OCI-LY3 (cell line): ENCODE measurements around the gene ZFP69B.

Experiments used
- H2AFZ ChIP-seq: fragments of 200-600, 300-600 bp; shearing (Covaris generic); 2 replicates; pipeline ENCODE4 v1.6.0; 2014; ENCODE audit warnings: antibody characterized with exemption, low read depth, low read length
- H3K27ac ChIP-seq: fragments of 200-600, 300-600 bp; sonication (generic); 2 replicates; pipeline ENCODE4 v1.5.1; 2014; ENCODE audit warnings: mild to moderate bottlenecking, low read length, moderate library complexity, mixed read lengths
- H3K27me3 ChIP-seq: fragments of 200-600, 300-600 bp; sonication (generic); 2 replicates; pipeline ENCODE4 v1.6.1; 2014; ENCODE audit warnings: low read depth, low read length, mixed read lengths
- H3K36me3 ChIP-seq: fragments of 200-600, 300-600 bp; sonication (generic); replicated peaks from 2 replicates; pipeline ENCODE3; 2014; ENCODE audit warnings: low read depth, low read length, mixed read lengths
- H3K4me1 ChIP-seq: fragments of 300-600, 200-600 bp; sonication (generic); 2 replicates; pipeline ENCODE4 v1.6.1; 2014; ENCODE audit warnings: low read length, mixed read lengths
- H3K4me2 ChIP-seq: fragments of 200-600, 300-600 bp; sonication (generic); 2 replicates; pipeline ENCODE4 v1.6.1; 2014; ENCODE audit warnings: low read length, mixed read lengths
- H3K4me3 ChIP-seq: fragments of 300-600, 200-600 bp; sonication (generic); 2 replicates; pipeline ENCODE4 v1.5.1; 2014; ENCODE audit warnings: antibody characterized with exemption, mild to moderate bottlenecking, low read length, moderate library complexity
- H3K79me2 ChIP-seq: fragments of 300-600, 200-600 bp; shearing (Covaris generic); 2 replicates; pipeline ENCODE4 v1.6.1; 2014; ENCODE audit warnings: mild to moderate bottlenecking, low read length, mixed read lengths
- H3K9ac ChIP-seq: fragments of 300-600, 200-600 bp; shearing (Covaris generic); 2 replicates; pipeline ENCODE4 v1.6.0; 2014; ENCODE audit warnings: mild to moderate bottlenecking, low read length, moderate library complexity
- H3K9me3 ChIP-seq: fragments of 200-600, 300-600 bp; shearing (Covaris generic); 2 replicates; pipeline ENCODE4 v1.6.1; 2014; ENCODE audit warnings: low read length, mixed read lengths; ENCODE audit not compliant: insufficient read depth
- H4K20me1 ChIP-seq: fragments of 200-600, 300-600 bp; sonication (generic); 2 replicates; pipeline ENCODE4 v1.6.1; 2016; ENCODE audit warnings: low read length, mixed read lengths; ENCODE audit not compliant: insufficient read depth
- EZH2phosphoT487 ChIP-seq: fragments of 200-600 bp; shearing (Covaris generic); IDR thresholded peaks from 2 replicates; pipeline ENCODE4 v1.6.1; 2018; ENCODE audit warnings: antibody characterized with exemption, mixed run types, low read depth
- TF ChIP-seq, protein P1 (sequence below): fragments of 200-600, 300-600 bp; sonication (generic); IDR thresholded peaks from 2 replicates; pipeline ENCODE4 v1.5.1; 2014; ENCODE audit warnings: antibody characterized with exemption, low read length, low read depth

The ZFP69B gene

DNA sequence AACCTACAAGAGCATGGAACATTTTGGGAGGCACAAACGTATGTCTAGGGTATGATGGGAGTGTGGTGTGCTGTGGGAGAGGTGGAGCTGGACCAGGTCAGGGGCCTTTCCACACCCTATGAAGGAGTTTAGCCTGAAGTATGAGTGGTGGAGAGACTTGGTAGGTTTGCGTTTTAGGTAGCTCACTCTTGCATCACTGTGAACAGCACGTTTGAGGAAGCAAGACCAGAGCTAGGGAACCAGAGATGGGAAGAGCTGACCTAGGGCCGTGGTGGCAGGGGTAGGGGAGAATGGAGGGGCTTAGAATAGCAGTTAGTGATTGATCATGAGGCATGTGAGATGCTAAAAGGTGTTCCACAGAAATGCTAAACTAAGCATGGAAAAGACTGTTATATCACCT, 25.1 kb upstream of the ZFP69B start:
- no peaks in the 10 kb centered on the region for H4K20me1 ChIP-seq
- H3K27ac ChIP-seq, result no peak overlapping the region
- no peaks in the 10 kb centered on the region for H3K9me3 ChIP-seq
- H2AFZ ChIP-seq, result no peak overlapping the region
- H3K4me1 ChIP-seq, result peaks cover 3% of the 10 kb centered on the region; the same call in 1 of the 2 replicates
- no peaks in the 10 kb centered on the region for H3K79me2 ChIP-seq
- H3K9ac ChIP-seq, result no peak overlapping the region
- no peak overlapping the region for H3K4me3 ChIP-seq
- H3K4me2 ChIP-seq, result no peak overlapping the region
- TF ChIP-seq, protein P1, sequence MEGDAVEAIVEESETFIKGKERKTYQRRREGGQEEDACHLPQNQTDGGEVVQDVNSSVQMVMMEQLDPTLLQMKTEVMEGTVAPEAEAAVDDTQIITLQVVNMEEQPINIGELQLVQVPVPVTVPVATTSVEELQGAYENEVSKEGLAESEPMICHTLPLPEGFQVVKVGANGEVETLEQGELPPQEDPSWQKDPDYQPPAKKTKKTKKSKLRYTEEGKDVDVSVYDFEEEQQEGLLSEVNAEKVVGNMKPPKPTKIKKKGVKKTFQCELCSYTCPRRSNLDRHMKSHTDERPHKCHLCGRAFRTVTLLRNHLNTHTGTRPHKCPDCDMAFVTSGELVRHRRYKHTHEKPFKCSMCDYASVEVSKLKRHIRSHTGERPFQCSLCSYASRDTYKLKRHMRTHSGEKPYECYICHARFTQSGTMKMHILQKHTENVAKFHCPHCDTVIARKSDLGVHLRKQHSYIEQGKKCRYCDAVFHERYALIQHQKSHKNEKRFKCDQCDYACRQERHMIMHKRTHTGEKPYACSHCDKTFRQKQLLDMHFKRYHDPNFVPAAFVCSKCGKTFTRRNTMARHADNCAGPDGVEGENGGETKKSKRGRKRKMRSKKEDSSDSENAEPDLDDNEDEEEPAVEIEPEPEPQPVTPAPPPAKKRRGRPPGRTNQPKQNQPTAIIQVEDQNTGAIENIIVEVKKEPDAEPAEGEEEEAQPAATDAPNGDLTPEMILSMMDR, result no peak
- no peak for TF ChIP-seq EZH2phosphoT487
- no peaks in the 10 kb centered on the region for H3K27me3 ChIP-seq
- H3K36me3 ChIP-seq, result peaks cover 36% of the 10 kb centered on the region

DNA sequence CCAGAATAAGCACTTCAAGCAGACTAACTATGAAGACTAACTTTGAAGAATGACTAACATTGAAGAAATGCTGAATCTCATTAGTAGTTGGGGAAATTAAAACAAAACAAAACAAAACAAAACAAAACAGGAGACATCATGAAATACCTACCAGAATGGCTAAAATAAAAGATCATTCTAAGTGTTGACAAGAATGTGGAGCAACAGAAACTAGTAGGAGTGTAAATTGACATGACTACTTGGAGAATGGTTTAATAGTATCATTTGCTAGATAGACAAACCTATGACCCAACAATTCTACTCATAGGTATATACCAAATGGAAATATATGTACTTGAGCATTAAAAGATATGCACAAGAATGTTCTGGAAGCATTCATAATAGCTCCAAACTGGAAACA, 18.9 kb upstream of the ZFP69B start:
- Histone ChIP-seq H4K20me1 (no peaks in the 10 kb centered on the region), H3K4me1 (no peaks in the 10 kb centered on the region), H3K36me3 (no peaks in the 10 kb centered on the region), H3K27me3 (no peaks in the 10 kb centered on the region), H3K4me2 (no peak overlapping the region), H2AFZ (no peak overlapping the region), H3K4me3 (no peak overlapping the region), H3K9ac (no peak overlapping the region), H3K79me2 (no peaks in the 10 kb centered on the region), H3K27ac (no peak overlapping the region), H3K9me3 (no peaks in the 10 kb centered on the region)
- TF ChIP-seq, protein P1, result no peak
- no peak for TF ChIP-seq EZH2phosphoT487

DNA sequence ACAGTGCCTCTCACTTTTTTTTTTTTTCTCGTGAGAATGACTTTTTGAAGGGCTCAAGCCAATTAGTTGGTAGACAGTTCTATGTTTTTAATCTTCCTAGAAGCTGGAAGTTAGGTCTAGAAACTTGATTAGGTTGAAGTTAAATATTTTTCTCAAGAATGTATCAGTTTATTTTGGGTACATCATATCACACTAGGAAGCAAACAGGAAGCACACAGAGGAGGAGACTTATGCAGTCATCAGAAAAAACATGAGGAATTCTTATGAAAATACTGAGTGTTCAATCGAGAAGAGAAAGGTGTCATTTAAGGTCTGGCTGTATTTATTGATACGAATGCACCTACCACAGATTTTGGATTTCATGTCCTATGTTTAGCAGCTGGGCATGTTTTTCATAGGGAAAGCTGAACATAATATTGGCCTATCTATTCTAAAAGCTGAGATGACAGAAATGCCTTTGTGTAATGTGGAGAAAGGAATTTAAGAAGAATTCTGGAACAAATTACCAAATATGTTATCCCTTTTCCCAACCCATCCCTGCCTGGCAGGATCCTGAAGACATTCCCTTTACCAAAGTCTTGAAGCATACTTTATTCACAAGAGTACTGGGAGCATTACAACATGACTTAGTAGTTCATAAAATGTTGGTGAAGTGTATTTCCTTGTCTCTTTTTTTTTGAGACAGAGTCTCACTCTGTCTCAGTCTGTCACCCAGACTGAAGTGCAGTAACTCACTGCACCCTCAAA, 17.5 kb upstream of the ZFP69B start:
- Histone ChIP-seq H3K27ac (no peak overlapping the region), H3K9ac (no peak overlapping the region), H4K20me1 (no peaks in the 10 kb centered on the region), H3K4me3 (no peak overlapping the region), H3K79me2 (no peaks in the 10 kb centered on the region), H3K27me3 (no peaks in the 10 kb centered on the region), H3K4me1 (no peaks in the 10 kb centered on the region), H3K9me3 (no peaks in the 10 kb centered on the region), H2AFZ (no peak overlapping the region), H3K36me3 (peaks cover under 1% of the 10 kb centered on the region), H3K4me2 (no peak overlapping the region)
- TF ChIP-seq, protein P1, result no peak
- no peak for TF ChIP-seq EZH2phosphoT487

DNA sequence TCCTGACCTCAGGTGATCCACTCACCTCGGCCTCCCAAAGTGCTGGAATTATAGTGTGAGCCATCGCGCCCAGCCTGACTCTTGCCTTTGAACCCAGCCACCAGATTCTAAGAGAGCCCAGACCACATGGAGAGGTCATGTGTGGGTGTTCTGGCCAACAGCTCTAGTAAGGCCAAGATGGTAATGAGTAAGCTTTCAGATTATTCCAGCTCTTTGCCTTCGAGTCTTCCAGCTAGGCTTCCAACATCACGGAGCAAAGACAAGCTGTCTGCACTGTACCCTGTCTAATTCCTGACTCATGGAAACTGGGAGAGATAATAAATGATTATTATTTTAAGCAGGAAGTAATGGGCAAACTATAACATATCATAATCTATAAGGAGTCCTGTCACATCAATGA, 14.8 kb upstream of the ZFP69B start:
- Histone ChIP-seq H3K36me3 (peaks cover 14% of the 10 kb centered on the region), H3K9me3 (no peaks in the 10 kb centered on the region), H3K4me1 (no peaks in the 10 kb centered on the region), H3K27me3 (no peaks in the 10 kb centered on the region), H3K27ac (no peak overlapping the region), H3K79me2 (no peaks in the 10 kb centered on the region), H3K4me2 (no peak overlapping the region), H2AFZ (no peak overlapping the region), H3K4me3 (no peak overlapping the region), H3K9ac (no peak overlapping the region), H4K20me1 (no peaks in the 10 kb centered on the region)
- no peak for TF ChIP-seq EZH2phosphoT487
- TF ChIP-seq, protein P1, result no peak
